Uterus (tissue), 2 donors: ENCODE data around the gene GASK1A.

Source experiments
- CTCF ChIP-seq, 4 experiments: fragments of 200-600 bp in 2 of 4; fragments of 450-650 bp in 2 of 4; sonication (generic) in 2 of 4; IDR thresholded peaks; one replicate each; pipeline ENCODE4 v1.5.1; 2016 to 2019; ENCODE audit warnings: antibody characterized with exemption in 4 of 4, mild to moderate bottlenecking in 2 of 4, moderate library complexity in 1 of 4
- POLR2A ChIP-seq, 2 donors: fragments of 450-650 bp; IDR thresholded peaks; one replicate each; pipeline ENCODE4 v1.6.1; 2016; ENCODE audit warnings: antibody characterized with exemption in 2 of 2, mild to moderate bottlenecking in 1 of 2, moderate library complexity in 1 of 2

DNA sequence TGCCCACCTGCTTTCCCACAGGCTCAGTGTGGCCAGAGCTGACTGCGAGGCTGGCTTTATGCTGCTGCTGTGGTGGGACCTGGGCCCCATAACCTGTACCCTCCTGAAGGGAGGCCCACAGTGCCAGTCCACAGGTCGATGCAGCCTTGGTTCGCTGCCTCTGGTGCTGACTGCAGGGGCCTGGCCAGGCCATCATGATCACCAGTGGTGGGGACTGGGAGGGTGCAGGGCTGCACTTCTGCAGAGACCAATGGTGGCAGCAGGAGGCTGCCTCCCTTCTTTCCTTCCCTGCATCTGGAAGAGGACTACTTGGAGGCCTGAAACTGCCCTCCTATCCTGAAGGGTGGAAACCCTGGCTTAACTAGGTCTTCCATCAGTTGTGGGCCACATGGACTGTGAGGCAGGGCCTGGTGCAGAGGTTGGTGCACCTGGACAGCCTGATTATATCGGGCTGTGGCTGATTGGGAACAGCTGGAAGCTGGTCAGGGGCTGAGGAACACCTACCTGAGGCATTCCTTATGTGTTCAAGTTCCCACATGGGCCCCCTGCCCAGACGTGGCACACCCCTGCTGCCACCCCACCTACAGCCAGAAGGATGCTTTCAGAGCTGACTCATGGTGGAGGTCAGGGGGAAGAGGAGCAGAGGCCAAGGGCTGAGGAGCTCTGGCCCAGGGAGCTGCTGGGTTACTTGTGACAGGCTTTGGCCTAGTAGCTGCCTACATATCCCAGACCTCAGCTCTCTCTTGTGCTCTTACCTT, 97.0 kb downstream of the GASK1A start:
- TF ChIP-seq CTCF (IDR thresholded peaks at IDR 0.05), result no peak
- TF ChIP-seq POLR2A (IDR thresholded peaks at IDR 0.05), result no peak
